Mucosa of descending colon (tissue), 3 donors: ENCODE data around the gene MSI2. TPM values are rescaled to one million over a fixed set of nuclear protein-coding genes. Genes with fewer than 3 reads are reported as not detected.

Experiments used
- ATAC-seq: fragments of 200-7000 bp; cut with Tn5 transposase; one replicate; pipeline ENCODE4 v1.9.1; 2020; ENCODE audit warnings: mild to moderate bottlenecking, moderate library complexity
- DNase-seq, 3 donors: peaks; one replicate each; pipeline ENCODE4 v3.0.0-alpha.2; 2020
- H3K36me3 ChIP-seq: fragments of 200-600 bp; one replicate; pipeline ENCODE4 v1.8.0; 2021; ENCODE audit warnings: low read depth, mild to moderate bottlenecking
- H3K4me1 ChIP-seq: fragments of 200-600 bp; one replicate; pipeline ENCODE4 v1.8.0; 2021; ENCODE audit warnings: low read depth, mild to moderate bottlenecking
- H3K4me3 ChIP-seq: fragments of 200-600 bp; one replicate; pipeline ENCODE4 v1.8.0; 2021; ENCODE audit warnings: mild to moderate bottlenecking
- H3K9me3 ChIP-seq: fragments of 200-600 bp; one replicate; pipeline ENCODE4 v1.8.0; 2021; ENCODE audit warnings: mild to moderate bottlenecking
- CTCF ChIP-seq: fragments of 200-600 bp; IDR thresholded peaks from one replicate; pipeline ENCODE4 v1.8.0; 2022; ENCODE audit warnings: antibody characterized with exemption, mild to moderate bottlenecking
- intact Hi-C, 2 donors: fragments of 100-400 bp; cut with DNase I in 1 of 2; cut with micrococcal nuclease in 1 of 2; formaldehyde crosslinking; loops; one replicate each; pipeline versions ENCODE4 v1.11.0 to v1.11.1; 2022; cut with DNase I, micrococcal nuclease
- total RNA-seq, 3 donors: library from RNA; stranded (reverse); fragmentation: NEBNext Ultra II Directional in 2 of 3; extraction: Animal tissue kit (Norgen Biotek cat#: 25700) in 2 of 3; gene quantifications; one replicate each; pipeline versions ENCODE4 v1.2.1 to v1.2.4, GENCODE V29; 2021 to 2023
- donor health status: DM: no; HTN: no; CAD: no; lungs with moderate emphysema.
- donor health status: DM: no; HTN: no; CAD: no.
- donor health status: DM: no; HTN: yes; CAD: no.

MSI2 gene
- total RNA-seq, 3 donors from 2014 or later: 60.0 to 72.6 (median 65.7) TPM

GRCh38 chr17:57605675-57606105, 349.4 kb downstream of the MSI2 start:
- peaks cover 29% of the 10 kb centered on the region for H3K4me1 ChIP-seq
- TF ChIP-seq CTCF: no peak
- H3K36me3 ChIP-seq: no peaks in the 10 kb centered on the region
- H3K4me3 ChIP-seq: no peak overlapping the region
- ATAC-seq (peak; percentile 11), DNase-seq (peak in 1 of 3 donors; percentile 75)
- no peaks in the 10 kb centered on the region for H3K9me3 ChIP-seq
- intact Hi-C loops: loop anchor here in 1 of 2 donors (10.0 kb wide), 1 partner anchor 59 kb away; no protein-coding TSS in a partner anchor

- no peak overlapping the region for H3K4me3 ChIP-seq
- intact Hi-C loops: loop anchor here in 1 of 2 donors (10.0 kb wide), 1 partner anchor 59 kb away; no protein-coding TSS in a partner anchor
- no peaks in the 10 kb centered on the region for H3K36me3 ChIP-seq
- no peak for TF ChIP-seq CTCF
- DNase-seq (no peak), ATAC-seq (peak; percentile 1)
- no peaks in the 10 kb centered on the region for H3K9me3 ChIP-seq
- H3K4me1 ChIP-seq: peaks cover 29% of the 10 kb centered on the region
Measured at GRCh38 chr17:57606111-57606875, 350.0 kb downstream of the MSI2 start.

- no peak for DNase-seq
- Histone ChIP-seq H3K4me3 (no peak overlapping the region), H3K36me3 (no peaks in the 10 kb centered on the region), H3K9me3 (no peaks in the 10 kb centered on the region), H3K4me1 (peaks cover 29% of the 10 kb centered on the region)
- no peak for TF ChIP-seq CTCF
- intact Hi-C loops: loop anchor here in 1 of 2 donors (10.0 kb wide), 1 partner anchor 57 kb away; no protein-coding TSS in a partner anchor
- no peak for ATAC-seq
Measured at GRCh38 chr17:57607553-57608120, 351.3 kb downstream of the MSI2 start.

- intact Hi-C loops: loop anchor here in 1 of 2 donors (10.0 kb wide), 1 partner anchor 56 kb away; no protein-coding TSS in a partner anchor
- DNase-seq: no peak
Measured at GRCh38 chr17:57608369-57609124, 352.2 kb downstream of the MSI2 start.

More at GRCh38 chr17:57608369-57609124, 352.2 kb downstream of the MSI2 start:
- no peak for ATAC-seq
- Histone ChIP-seq H3K4me3 (no peak overlapping the region), H3K4me1 (peaks cover 23% of the 10 kb centered on the region), H3K9me3 (no peaks in the 10 kb centered on the region), H3K36me3 (no peaks in the 10 kb centered on the region)
- no peak for TF ChIP-seq CTCF
